K562 (cell line): ENCODE results near the gene METTL25B. TPM values are rescaled to one million over a fixed set of nuclear protein-coding genes. Genes with fewer than 3 reads are reported as not detected.

ENCODE experiments used
- HEY1 ChIP-seq: fragments of 250-450 bp; sonication (Bioruptor Pico); IDR thresholded peaks from 2 replicates; pipeline ENCODE4 v1.5.0; 2020; ENCODE audit warnings: mild to moderate bottlenecking, moderate library complexity, borderline replicate concordance
- HNRNPK ChIP-seq: fragments of 200-400 bp; formaldehyde crosslinking; IDR thresholded peaks from one replicate; pipeline ENCODE4 v1.6.1; 2018; ENCODE audit warnings: mild to moderate bottlenecking, low read depth, low read length; ENCODE audit not compliant: poor library complexity, severe bottlenecking
- KDM1A ChIP-seq, 2 experiments: fragments of 450-650 bp; IDR thresholded peaks; 2 replicates each; pipeline ENCODE4 v1.6.1; 2016; ENCODE audit warnings: mild to moderate bottlenecking in 2 of 2
- NR2C1 ChIP-seq, 2 experiments: fragments of 450-650 bp; IDR thresholded peaks; 2 replicates each; pipeline ENCODE4 v1.6.1; 2017; ENCODE audit warnings: mild to moderate bottlenecking in 2 of 2, antibody characterized with exemption in 1 of 2, inconsistent platforms in 1 of 2, missing compliant biosample characterization in 1 of 2, missing genetic modification characterization in 1 of 2
- SMARCA4 ChIP-seq: fragments of 450-650 bp; IDR thresholded peaks from 2 replicates; pipeline ENCODE4 v1.6.1; 2016
- ZKSCAN8 ChIP-seq: fragments of 200-800 bp; sonication (Bioruptor generic); IDR thresholded peaks from 2 replicates; pipeline ENCODE4 v1.6.1; 2016; ENCODE audit warnings: missing genetic modification characterization, missing compliant biosample characterization
- ZNF324 ChIP-seq: fragments of 250-450 bp; sonication (Bioruptor Pico); IDR thresholded peaks from 2 replicates; pipeline ENCODE4 v1.4.0; 2020; ENCODE audit warnings: mild to moderate bottlenecking
- polyA plus RNA-seq, 8 experiments: library from polyadenylated mRNA; depleted of rRNA in 4 of 8; stranded (reverse) in 5 of 8; unstranded in 3 of 8; fragments of >200 nt; fragmentation: Nextera tagmentation in 2 of 8; fragmentation: Illumina TruSeq in 1 of 8; extraction: Ambion mirVana in 2 of 8; extraction: Trizol in 1 of 8; gene quantifications; 2 replicates each; pipeline versions ENCODE4 v1.2.1 to v1.2.3, GENCODE V29; 2011 to 2014; ENCODE audit warnings: inconsistent platforms in 1 of 8, missing spikeins in 1 of 8
- total RNA-seq, 7 experiments: library from RNA; depleted of rRNA in 6 of 7; stranded (reverse); fragments of >200 nt in 6 of 7; fragmentation: Illumina TruSeq in 2 of 7; extraction: Trizol in 2 of 7; gene quantifications; 2 replicates each; pipeline versions ENCODE4 v1.2.1 to v1.2.3, GENCODE V29; 2011 to 2021; ENCODE audit warnings: low replicate concordance in 1 of 7
- TF ChIP-seq, protein P1 (sequence below): fragments of 250-450 bp; sonication (Bioruptor Pico); IDR thresholded peaks from 2 replicates; pipeline ENCODE4 v1.4.0; 2020
- TF ChIP-seq, protein P2 (sequence below): sonication (generic); formaldehyde crosslinking; IDR thresholded peaks from 2 replicates; pipeline ENCODE4 v1.8.1; 2023; ENCODE audit warnings: mild to moderate bottlenecking, missing genetic modification reagents
- TF ChIP-seq, protein P3 (sequence below): fragments of 250-450 bp; sonication (Bioruptor Pico); IDR thresholded peaks from 2 replicates; pipeline ENCODE4 v1.4.0; 2020; ENCODE audit warnings: mild to moderate bottlenecking, moderate library complexity
- TF ChIP-seq, protein P4 (sequence below): IDR thresholded peaks from 2 replicates; pipeline ENCODE4 v1.6.1; 2016; ENCODE audit warnings: missing genetic modification characterization, missing compliant biosample characterization
- TF ChIP-seq, protein P5 (sequence below): fragments of 250-450 bp; sonication (Bioruptor Pico); IDR thresholded peaks from 2 replicates; pipeline ENCODE4 v1.5.0; 2022; ENCODE audit warnings: mild to moderate bottlenecking

The METTL25B gene
- total and polyA plus RNA-seq, 9 of the 15 experiments (the other 6 are each of a cell fraction or from before 2014, with no cell fraction given), result 7.7 to 48.3 (median 33.1) TPM

DNA sequence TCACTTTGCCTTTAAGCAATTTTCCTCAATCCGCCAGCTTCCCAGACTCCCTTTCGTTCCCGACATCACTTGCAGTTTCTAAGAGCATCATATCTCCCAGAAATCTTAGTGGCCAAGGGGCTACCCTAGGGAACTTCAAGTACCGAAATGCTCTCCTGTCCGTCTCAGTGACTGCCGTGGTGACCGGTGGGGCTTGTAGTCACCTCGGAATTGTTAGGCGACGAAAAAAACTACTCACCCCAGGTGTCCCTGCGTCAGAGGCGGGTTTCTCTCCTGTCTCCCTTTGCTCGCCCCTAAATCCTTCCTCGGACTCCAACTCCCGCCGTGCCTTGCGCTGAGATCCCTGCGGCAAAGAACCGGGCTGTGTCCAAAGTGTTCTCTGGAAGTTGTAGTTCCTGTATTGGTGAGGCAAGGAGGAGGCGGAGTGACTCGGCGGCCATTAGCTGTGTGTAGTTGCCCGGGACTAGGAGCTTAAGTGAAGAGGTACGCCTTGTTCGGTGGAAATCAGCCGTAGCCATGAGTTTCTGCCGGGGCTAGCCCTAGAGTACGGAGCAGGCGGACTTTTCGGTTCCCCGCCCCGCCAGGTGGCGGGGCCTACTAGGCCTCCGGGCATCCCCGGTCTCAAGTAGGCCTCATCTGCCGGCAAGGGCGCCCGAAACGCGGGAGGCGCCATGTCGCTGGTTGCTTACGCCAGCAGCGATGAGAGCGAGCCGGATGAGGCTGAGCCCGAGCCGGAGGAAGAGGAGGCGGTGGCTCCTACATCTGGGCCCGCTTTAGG lies 39.0 kb downstream of the METTL25B start, which contains the start of gene PRCC (continued):
- TF ChIP-seq, protein P1, sequence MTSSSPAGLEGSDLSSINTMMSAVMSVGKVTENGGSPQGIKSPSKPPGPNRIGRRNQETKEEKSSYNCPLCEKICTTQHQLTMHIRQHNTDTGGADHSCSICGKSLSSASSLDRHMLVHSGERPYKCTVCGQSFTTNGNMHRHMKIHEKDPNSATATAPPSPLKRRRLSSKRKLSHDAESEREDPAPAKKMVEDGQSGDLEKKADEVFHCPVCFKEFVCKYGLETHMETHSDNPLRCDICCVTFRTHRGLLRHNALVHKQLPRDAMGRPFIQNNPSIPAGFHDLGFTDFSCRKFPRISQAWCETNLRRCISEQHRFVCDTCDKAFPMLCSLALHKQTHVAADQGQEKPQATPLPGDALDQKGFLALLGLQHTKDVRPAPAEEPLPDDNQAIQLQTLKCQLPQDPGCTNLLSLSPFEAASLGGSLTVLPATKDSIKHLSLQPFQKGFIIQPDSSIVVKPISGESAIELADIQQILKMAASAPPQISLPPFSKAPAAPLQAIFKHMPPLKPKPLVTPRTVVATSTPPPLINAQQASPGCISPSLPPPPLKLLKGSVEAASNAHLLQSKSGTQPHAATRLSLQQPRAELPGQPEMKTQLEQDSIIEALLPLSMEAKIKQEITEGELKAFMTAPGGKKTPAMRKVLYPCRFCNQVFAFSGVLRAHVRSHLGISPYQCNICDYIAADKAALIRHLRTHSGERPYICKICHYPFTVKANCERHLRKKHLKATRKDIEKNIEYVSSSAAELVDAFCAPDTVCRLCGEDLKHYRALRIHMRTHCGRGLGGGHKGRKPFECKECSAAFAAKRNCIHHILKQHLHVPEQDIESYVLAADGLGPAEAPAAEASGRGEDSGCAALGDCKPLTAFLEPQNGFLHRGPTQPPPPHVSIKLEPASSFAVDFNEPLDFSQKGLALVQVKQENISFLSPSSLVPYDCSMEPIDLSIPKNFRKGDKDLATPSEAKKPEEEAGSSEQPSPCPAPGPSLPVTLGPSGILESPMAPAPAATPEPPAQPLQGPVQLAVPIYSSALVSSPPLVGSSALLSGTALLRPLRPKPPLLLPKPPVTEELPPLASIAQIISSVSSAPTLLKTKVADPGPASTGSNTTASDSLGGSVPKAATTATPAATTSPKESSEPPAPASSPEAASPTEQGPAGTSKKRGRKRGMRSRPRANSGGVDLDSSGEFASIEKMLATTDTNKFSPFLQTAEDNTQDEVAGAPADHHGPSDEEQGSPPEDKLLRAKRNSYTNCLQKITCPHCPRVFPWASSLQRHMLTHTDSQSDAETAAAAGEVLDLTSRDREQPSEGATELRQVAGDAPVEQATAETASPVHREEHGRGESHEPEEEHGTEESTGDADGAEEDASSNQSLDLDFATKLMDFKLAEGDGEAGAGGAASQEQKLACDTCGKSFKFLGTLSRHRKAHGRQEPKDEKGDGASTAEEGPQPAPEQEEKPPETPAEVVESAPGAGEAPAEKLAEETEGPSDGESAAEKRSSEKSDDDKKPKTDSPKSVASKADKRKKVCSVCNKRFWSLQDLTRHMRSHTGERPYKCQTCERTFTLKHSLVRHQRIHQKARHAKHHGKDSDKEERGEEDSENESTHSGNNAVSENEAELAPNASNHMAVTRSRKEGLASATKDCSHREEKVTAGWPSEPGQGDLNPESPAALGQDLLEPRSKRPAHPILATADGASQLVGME (CRISPR knock-in tag), result no peak
- TF ChIP-seq ZKSCAN8 (CRISPR knock-in tag), result peak; percentile 79; the same call in 1 of the 2 replicates
- TF ChIP-seq, protein P2, sequence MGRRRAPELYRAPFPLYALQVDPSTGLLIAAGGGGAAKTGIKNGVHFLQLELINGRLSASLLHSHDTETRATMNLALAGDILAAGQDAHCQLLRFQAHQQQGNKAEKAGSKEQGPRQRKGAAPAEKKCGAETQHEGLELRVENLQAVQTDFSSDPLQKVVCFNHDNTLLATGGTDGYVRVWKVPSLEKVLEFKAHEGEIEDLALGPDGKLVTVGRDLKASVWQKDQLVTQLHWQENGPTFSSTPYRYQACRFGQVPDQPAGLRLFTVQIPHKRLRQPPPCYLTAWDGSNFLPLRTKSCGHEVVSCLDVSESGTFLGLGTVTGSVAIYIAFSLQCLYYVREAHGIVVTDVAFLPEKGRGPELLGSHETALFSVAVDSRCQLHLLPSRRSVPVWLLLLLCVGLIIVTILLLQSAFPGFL (CRISPR knock-in tag), result no peak
- TF ChIP-seq, protein P3, sequence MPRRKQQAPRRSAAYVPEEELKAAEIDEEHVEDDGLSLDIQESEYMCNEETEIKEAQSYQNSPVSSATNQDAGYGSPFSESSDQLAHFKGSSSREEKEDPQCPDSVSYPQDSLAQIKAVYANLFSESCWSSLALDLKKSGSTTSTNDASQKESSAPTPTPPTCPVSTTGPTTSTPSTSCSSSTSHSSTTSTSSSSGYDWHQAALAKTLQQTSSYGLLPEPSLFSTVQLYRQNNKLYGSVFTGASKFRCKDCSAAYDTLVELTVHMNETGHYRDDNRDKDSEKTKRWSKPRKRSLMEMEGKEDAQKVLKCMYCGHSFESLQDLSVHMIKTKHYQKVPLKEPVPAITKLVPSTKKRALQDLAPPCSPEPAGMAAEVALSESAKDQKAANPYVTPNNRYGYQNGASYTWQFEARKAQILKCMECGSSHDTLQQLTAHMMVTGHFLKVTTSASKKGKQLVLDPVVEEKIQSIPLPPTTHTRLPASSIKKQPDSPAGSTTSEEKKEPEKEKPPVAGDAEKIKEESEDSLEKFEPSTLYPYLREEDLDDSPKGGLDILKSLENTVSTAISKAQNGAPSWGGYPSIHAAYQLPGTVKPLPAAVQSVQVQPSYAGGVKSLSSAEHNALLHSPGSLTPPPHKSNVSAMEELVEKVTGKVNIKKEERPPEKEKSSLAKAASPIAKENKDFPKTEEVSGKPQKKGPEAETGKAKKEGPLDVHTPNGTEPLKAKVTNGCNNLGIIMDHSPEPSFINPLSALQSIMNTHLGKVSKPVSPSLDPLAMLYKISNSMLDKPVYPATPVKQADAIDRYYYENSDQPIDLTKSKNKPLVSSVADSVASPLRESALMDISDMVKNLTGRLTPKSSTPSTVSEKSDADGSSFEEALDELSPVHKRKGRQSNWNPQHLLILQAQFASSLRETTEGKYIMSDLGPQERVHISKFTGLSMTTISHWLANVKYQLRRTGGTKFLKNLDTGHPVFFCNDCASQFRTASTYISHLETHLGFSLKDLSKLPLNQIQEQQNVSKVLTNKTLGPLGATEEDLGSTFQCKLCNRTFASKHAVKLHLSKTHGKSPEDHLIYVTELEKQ (CRISPR knock-in tag), result no peak
- TF ChIP-seq, protein P4, sequence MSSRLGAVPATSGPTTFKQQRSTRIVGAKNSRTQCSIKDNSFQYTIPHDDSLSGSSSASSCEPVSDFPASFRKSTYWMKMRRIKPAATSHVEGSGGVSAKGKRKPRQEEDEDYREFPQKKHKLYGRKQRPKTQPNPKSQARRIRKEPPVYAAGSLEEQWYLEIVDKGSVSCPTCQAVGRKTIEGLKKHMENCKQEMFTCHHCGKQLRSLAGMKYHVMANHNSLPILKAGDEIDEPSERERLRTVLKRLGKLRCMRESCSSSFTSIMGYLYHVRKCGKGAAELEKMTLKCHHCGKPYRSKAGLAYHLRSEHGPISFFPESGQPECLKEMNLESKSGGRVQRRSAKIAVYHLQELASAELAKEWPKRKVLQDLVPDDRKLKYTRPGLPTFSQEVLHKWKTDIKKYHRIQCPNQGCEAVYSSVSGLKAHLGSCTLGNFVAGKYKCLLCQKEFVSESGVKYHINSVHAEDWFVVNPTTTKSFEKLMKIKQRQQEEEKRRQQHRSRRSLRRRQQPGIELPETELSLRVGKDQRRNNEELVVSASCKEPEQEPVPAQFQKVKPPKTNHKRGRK, result no peak
- no peak for TF ChIP-seq KDM1A (IDR thresholded peaks at IDR 0.05)
- TF ChIP-seq HNRNPK, result no peak
- TF ChIP-seq, protein P5, sequence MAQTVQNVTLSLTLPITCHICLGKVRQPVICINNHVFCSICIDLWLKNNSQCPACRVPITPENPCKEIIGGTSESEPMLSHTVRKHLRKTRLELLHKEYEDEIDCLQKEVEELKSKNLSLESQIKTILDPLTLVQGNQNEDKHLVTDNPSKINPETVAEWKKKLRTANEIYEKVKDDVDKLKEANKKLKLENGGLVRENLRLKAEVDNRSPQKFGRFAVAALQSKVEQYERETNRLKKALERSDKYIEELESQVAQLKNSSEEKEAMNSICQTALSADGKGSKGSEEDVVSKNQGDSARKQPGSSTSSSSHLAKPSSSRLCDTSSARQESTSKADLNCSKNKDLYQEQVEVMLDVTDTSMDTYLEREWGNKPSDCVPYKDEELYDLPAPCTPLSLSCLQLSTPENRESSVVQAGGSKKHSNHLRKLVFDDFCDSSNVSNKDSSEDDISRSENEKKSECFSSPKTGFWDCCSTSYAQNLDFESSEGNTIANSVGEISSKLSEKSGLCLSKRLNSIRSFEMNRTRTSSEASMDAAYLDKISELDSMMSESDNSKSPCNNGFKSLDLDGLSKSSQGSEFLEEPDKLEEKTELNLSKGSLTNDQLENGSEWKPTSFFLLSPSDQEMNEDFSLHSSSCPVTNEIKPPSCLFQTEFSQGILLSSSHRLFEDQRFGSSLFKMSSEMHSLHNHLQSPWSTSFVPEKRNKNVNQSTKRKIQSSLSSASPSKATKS, result no peak
- no peak for TF ChIP-seq SMARCA4
- no peak for TF ChIP-seq ZNF324 (CRISPR knock-in tag)
- no peak for TF ChIP-seq HEY1 (CRISPR knock-in tag)
- TF ChIP-seq NR2C1 (IDR thresholded peaks at IDR 0.05), result peak; percentile 73
- TF ChIP-seq NR2C1 (tag; IDR thresholded peaks at IDR 0.05), result peak; percentile 92
